HG02759 (cell line): ENCODE data around the gene SIX4.
A peak's percentile ranks its signal among the peaks of the same experiment; 100 is the strongest.
"Not testable (repeated sequence)": the region's sequence is repeated elsewhere in the genome, so short reads cannot be mapped to it uniquely, and the experiment has no call there.

ENCODE experiments used
- ATAC-seq: cut with Tn5 transposase; IDR thresholded peaks from one replicate; pipeline ENCODE4 v1.9.1; 2021; ENCODE audit warnings: mild to moderate bottlenecking, moderate library complexity; ENCODE audit not compliant: unreplicated experiment

SIX4 gene

DNA sequence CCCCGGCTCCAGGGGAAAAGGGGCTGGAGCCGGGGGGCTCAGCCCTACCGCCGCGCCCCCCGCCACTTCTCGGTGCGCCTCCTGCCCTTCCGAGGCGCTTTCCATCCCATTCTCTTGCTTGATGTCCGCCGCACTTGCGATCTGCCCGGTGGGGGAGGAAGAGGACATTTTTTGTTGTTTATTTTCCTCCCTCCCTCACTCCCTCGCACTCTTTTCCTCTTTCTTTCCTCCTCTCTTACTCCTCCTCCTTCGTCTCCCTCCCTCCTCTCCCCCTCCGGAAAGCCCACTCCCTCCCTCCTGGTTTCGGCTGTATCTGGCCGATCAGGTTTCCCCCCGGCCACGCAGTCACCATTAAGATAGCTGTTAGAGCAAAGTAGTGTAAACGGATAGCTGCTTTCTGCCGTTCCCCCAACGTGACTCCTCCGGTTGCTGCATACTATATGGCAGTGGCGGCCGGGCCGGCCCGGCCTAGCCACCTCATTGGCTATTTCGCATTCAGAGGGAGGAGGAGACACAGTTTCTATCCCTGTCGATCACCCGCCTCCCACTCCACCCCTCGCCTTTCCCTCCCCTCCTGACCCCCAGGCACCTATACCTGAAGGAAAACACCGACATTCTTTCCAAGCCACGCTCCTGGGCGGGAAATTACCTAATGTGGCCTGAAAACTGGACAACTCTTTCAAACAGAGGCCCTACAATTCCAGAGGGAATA, at the start of gene SIX4:
TSS of gene SIX4 (minus strand) at position 445 of the 712 bp plus-strand sequence. CDS start at position 168, 277 bp downstream.
- ATAC-seq: peak; percentile 63

DNA sequence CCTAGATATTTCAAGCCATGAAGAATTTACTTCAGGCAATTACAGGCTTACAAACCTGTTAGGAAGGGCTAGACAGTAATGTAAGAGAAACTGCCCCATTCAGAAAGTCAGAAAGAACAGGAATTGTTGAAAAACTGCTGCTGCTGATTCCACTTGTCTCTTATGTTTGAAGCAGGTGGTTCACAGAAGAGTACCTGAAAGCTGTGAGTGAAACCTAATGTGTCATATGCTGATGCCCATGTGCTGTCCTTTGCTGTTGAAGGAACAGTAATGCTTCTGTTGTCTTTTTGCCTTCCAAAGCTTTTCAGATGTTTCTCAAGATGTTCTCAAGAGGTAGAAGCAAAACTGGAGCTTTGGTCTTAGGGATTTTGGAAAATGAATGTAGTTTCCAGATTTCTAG, 49.4 kb upstream of the SIX4 start:
- ATAC-seq: peak; percentile 54

- ATAC-seq: no peak
Observed at GRCh38 chr14:60771117-60771516, 47.0 kb upstream of the SIX4 start.

- ATAC-seq: no peak
Observed at GRCh38 chr14:60768602-60769001, 44.5 kb upstream of the SIX4 start.

DNA sequence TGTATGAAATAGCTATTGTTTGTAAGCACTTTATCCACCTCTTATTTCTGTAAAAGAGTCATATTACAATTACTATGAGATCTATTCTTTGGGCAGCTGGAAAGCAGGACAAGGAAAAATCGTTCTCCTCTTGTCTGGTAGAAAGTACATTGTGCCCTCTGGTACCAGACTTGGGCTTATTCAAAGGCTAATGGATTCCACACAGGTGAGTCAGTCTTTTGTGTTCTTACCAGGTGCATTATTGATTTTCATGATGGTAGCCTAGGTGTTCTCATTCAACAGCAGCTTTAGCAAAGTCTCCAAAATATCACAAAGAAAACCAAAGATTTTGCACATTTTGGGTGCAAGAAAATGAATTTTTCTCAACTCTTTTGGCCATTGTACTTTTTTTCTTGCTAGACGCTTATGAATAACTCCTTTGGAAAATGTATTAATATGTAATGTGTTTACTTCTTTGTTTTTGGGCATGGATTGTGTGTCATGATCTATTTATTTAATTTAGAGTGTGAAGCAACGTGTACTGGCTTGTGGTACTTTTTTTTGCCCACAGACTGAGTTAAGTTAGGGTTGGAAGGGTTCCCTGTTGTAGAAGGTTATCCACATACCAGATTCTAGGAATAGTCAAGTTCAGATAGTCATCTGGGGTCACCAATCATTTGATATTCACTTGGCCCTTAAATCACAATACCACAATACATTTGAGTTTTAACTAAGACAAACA, 36.7 kb upstream of the SIX4 start:
- ATAC-seq: no peak

- ATAC-seq: no peak
Observed at GRCh38 chr14:60760209-60760608, 36.1 kb upstream of the SIX4 start.

GRCh38 chr14:60758885-60759284, 34.7 kb upstream of the SIX4 start:
- ATAC-seq: peak; percentile 33

DNA sequence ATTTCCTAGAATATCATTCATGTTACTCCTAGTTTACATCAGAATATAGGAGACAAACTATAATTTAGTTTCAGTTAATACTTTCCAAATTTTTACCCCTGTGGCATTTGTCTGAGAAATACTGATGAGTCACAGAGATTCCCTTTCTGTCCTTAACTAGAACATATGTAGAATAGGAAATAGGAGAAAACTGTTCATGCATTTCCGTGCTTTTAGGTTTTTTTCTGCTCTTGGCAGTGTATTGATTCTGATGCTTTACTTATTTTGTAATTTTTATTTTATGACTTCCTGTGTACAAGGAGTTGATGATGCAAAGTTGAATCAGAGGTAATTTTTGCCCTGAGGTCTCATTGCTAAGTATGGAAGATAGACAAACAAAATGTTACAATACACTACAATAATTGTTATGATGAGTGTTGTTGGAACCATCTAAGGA, 33.4 kb upstream of the SIX4 start:
- no peak for ATAC-seq

- ATAC-seq: no peak
Observed at GRCh38 chr14:60756847-60757246, 32.7 kb upstream of the SIX4 start.

GRCh38 chr14:60753264-60754119, 29.3 kb upstream of the SIX4 start:
- ATAC-seq: peak; percentile 98

GRCh38 chr14:60744566-60744965, 20.4 kb upstream of the SIX4 start:
- no peak for ATAC-seq

GRCh38 chr14:60738843-60739508, 14.8 kb upstream of the SIX4 start:
- ATAC-seq: no peak

GRCh38 chr14:60736494-60736893, 12.3 kb upstream of the SIX4 start:
- ATAC-seq: no peak

DNA sequence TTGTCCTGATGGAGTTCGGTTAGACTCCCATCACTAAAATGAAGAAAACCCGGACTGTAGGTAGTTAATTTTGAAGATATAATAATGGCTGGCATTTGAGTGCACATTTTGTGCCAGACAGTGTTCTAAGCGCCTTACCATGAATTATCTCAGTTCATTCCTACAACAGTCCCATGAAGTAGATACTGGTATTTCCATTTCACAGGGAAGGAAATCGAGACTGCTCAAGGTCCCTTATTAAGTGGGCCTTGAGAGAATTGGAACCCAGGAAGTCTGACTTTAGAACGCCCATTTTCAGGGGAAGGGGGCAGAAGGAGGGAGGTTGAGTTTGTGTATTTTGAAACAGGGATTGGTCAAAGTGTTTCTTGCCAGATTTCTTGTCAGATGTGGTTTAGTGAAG, 11.3 kb upstream of the SIX4 start:
- ATAC-seq: no peak

DNA sequence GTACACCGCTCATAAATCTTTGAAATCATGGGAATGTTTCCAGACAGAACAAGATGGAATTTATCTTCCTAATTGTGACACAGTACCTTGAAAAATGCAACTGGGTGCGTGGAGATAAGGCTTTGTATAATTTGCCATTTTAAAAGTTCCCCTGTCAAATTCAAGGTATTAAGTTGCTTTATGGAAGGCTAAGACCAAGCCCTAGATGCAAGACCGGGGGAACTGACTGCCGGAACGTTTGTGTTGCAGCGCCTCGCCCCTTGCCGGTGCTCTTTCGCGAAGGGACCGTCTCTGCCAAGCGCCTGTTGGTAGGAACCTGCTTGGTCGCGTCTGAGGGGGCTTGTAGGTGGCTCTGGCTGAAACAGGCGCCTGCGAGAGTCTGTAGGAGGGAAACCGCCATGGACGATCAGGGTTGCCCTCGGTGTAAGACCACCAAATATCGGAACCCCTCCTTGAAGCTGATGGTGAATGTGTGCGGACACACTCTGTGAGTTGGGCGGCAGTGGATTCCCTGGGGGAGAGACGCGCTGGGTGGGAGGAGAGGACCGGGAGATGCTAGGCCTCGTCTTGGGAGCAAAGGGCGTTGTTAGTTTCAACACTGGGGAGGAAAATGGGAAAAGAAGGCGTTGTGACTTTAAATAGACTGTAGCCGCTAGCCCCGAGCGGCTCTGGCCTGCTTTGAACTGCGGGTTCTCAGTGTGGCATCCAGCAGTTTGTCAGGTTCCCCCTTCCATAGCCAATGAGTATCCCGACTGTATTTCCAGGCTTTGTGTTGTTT, 10.5 kb upstream of the SIX4 start, which contains the start of gene MNAT1:
TSS of gene MNAT1 (plus strand) at position 297 of the 778 bp plus-strand sequence. CDS start at position 399, 102 bp downstream.
- peak; percentile 97 for ATAC-seq

GRCh38 chr14:60732840-60733483, 8.8 kb upstream of the SIX4 start:
- ATAC-seq: no peak

DNA sequence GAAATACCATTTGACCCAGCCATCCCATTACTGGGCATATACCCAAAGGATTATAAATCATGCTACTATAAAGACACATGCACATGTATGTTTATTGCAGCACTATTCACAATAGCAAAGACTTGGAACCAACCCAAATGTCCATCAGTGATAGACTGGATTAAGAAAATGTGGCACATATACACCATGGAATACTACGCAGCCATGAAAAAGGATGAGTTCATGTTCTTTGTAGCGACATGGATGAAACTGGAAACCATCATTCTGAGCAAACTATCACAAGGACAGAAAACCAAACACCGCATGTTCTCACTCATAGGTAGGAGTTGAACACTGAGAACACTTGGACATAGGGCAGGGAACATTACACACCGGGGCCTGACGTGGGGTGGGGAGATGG, 7.1 kb upstream of the SIX4 start:
- ATAC-seq: not testable (repeated sequence)

DNA sequence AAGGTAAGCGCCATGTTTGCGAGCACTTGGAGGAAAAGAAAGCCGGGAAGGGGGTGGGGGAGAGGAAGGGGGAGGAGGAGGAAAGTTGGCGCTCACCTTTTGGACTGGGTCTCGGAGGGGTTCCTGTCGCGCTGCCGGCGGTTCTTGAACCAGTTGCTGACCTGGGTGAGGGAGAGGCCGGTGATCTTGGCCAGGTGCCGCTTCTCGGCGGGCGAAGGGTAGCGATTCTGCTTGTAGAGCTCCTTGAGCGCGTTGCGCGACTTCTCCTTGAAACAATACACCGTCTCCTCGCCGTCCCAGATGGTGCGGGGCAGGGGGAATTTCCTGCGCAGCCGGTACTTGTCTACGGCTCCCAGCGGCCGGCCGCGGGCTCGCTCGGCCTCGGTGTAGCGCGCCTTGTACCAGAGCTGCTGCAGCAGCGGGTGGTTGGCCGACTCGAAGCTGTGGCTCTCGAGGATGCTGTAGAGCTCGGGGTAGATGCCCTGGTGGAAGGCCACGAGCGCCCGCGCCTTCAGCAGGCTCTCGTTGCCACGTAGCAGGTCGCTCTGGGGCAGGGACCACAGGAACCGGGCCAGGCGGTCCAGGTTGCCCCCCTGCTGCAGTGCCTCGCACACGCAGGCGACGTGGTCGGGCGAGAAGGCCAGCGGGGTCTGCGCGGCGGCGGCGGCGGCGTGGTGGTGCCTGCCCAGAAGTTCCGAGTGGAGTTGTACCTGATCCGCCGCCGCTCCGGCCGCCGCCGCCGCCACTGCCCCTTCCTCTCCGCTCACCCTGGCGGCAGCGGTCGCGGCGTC, 840 bp downstream of the SIX4 start:
- ATAC-seq: peak; percentile 52
